CD4-positive, alpha-beta T cell (primary cell): ENCODE results near the gene FGD5. TPM values are rescaled to one million over a fixed set of nuclear protein-coding genes. Genes with fewer than 3 reads are reported as not detected.

Experiments
- ATAC-seq: fragments of 200-7000 bp; cut with Tn5 transposase; one replicate; pipeline ENCODE4 v1.10.0; 2022; ENCODE audit warnings: mild to moderate bottlenecking; ENCODE audit not compliant: poor library complexity
- CTCF ChIA-PET: fragments of 350-600 bp; sonication (Branson Sonifier 250); formaldehyde crosslinking; loops from one replicate; lab custom pipeline; 2021; ENCODE audit warnings: antibody characterized with exemption, inconsistent platforms; lab: Charles Lee
- POLR2A ChIA-PET: fragments of 350-600 bp; sonication (Branson Sonifier 250); formaldehyde crosslinking; loops from one replicate; lab custom pipeline; 2021; ENCODE audit warnings: antibody characterized with exemption, inconsistent platforms; lab: Charles Lee
- DNase-seq, 14 experiments: peaks; one replicate each; pipeline ENCODE4 v3.0.0-alpha.2; 2013 to 2020; ENCODE audit warnings: mixed read lengths in 2 of 14
- H3K27ac ChIP-seq, 2 donors: one replicate each; pipeline versions ENCODE4 v1.5.1 to v1.7.0; 2013; ENCODE audit warnings: low read length in 2 of 2, low read depth in 1 of 2, mild to moderate bottlenecking in 1 of 2
- H3K27me3 ChIP-seq, 2 experiments: 1 replicate in 1 of 2; 2 replicates in 1 of 2; pipeline versions ENCODE4 v1.6.1 to v1.7.0; 2013; ENCODE audit warnings: low read length in 2 of 2, control low read depth in 1 of 2, mild to moderate bottlenecking in 1 of 2, moderate library complexity in 1 of 2; ENCODE audit not compliant: insufficient read depth in 2 of 2, control insufficient read depth in 1 of 2
- H3K36me3 ChIP-seq: one replicate; pipeline ENCODE4 v1.6.1; 2013; ENCODE audit warnings: low read length, control low read depth; ENCODE audit not compliant: insufficient read depth
- H3K4me1 ChIP-seq: one replicate; pipeline ENCODE4 v1.6.1; 2013; ENCODE audit warnings: low read length, control low read depth; ENCODE audit not compliant: insufficient read depth
- H3K4me3 ChIP-seq: one replicate; pipeline ENCODE4 v1.5.1; 2013; ENCODE audit warnings: mild to moderate bottlenecking, low read length, moderate library complexity
- H3K9me3 ChIP-seq, 2 experiments: 1 replicate in 1 of 2; 2 replicates in 1 of 2; pipeline versions ENCODE4 v1.6.1 to v1.7.0; 2013; ENCODE audit warnings: low read length in 2 of 2, mild to moderate bottlenecking in 2 of 2, control low read depth in 1 of 2, moderate library complexity in 1 of 2; ENCODE audit not compliant: control insufficient read depth in 1 of 2, insufficient read depth in 1 of 2
- H3K27ac Mint-ChIP-seq: one replicate; pipeline ENCODE4 v1.8.0; 2020; ENCODE audit warnings: mixed read lengths
- H3K27me3 Mint-ChIP-seq: one replicate; pipeline ENCODE4 v1.8.0; 2021; ENCODE audit warnings: mixed read lengths
- H3K36me3 Mint-ChIP-seq: one replicate; pipeline ENCODE4 v1.8.0; 2021; ENCODE audit warnings: low read depth, mixed read lengths
- H3K4me1 Mint-ChIP-seq: one replicate; pipeline ENCODE4 v1.8.0; 2021; ENCODE audit warnings: low read depth, mixed read lengths
- H3K4me3 Mint-ChIP-seq: one replicate; pipeline ENCODE4 v1.8.0; 2020; ENCODE audit warnings: mild to moderate bottlenecking, mixed read lengths
- H3K9me3 Mint-ChIP-seq: one replicate; pipeline ENCODE4 v1.8.0; 2020; ENCODE audit warnings: mixed read lengths
- CTCF ChIP-seq: fragments of 200-600 bp; IDR thresholded peaks from one replicate; pipeline ENCODE4 v1.8.0; 2022; ENCODE audit warnings: antibody characterized with exemption, mild to moderate bottlenecking
- intact Hi-C, 2 experiments: fragments of 100-400 bp; cut with DNase I in 1 of 2; cut with micrococcal nuclease in 1 of 2; formaldehyde crosslinking; loops; one replicate each; pipeline versions ENCODE4 v1.15.1 to v1.9.0; 2023 to 2025; cut with DNase I, micrococcal nuclease
- total RNA-seq, 174 experiments: library from RNA in 2 of 174; stranded (reverse) in 2 of 174; gene quantifications; one replicate each; pipeline ENCODE4 v1.2.3 and lab custom pipeline; 2021 to 2026

The FGD5 gene
- total RNA-seq, 2 experiments from 2014 or later: not detected

GRCh38 chr3:14884665-14885064 is 65.9 kb downstream of the FGD5 start:
- H3K36me3 Mint-ChIP-seq: no peaks in the 10 kb centered on the region
- POLR2A ChIA-PET: interaction anchor here (1.5 to 2.7 kb wide), 2 partner anchors 86 to 234 kb away, joined by 3 to 11 read pairs; partner anchors contain the start of gene CCDC174
- Histone ChIP-seq H3K9me3 (no peaks in the 10 kb centered on the region), H3K27ac (no peak overlapping the region), H3K27me3 (no peaks in the 10 kb centered on the region), H3K36me3 (no peaks in the 10 kb centered on the region), H3K4me1 (peaks cover 61% of the 10 kb centered on the region), H3K4me3 (peak overlapping the region; percentile 16)
- H3K9me3 Mint-ChIP-seq: no peaks in the 10 kb centered on the region
- intact Hi-C loops: no loop called here
- H3K4me3 Mint-ChIP-seq: peak overlapping the region; percentile 12
- H3K4me1 Mint-ChIP-seq: peaks cover 64% of the 10 kb centered on the region
- CTCF ChIA-PET: no interaction called here
- H3K27me3 Mint-ChIP-seq: no peaks in the 10 kb centered on the region
- no peak for TF ChIP-seq CTCF
- peak; percentile 38 for ATAC-seq
- H3K27ac Mint-ChIP-seq: peak overlapping the region; percentile 62
- peak in 10 of 14 experiments; percentile 10 to 71 (median 38) for DNase-seq

GRCh38 chr3:14885307-14885706 is 66.5 kb downstream of the FGD5 start:
- Mint-ChIP-seq H3K36me3 (no peaks in the 10 kb centered on the region), H3K9me3 (no peaks in the 10 kb centered on the region), H3K27ac (peak overlapping the region; percentile 62), H3K4me3 (peak overlapping the region; percentile 12), H3K4me1 (peaks cover 65% of the 10 kb centered on the region), H3K27me3 (no peaks in the 10 kb centered on the region)
- no peaks in the 10 kb centered on the region for H3K27me3 ChIP-seq
- H3K4me3 ChIP-seq: peak overlapping the region; percentile 16
- H3K9me3 ChIP-seq: no peaks in the 10 kb centered on the region
- no peaks in the 10 kb centered on the region for H3K36me3 ChIP-seq
- CTCF ChIA-PET: no interaction called here
- peak in 10 of 14 experiments; percentile 10 to 61 (median 28) for DNase-seq
- no peak overlapping the region for H3K27ac ChIP-seq
- ATAC-seq: no peak
- POLR2A ChIA-PET: interaction anchor here (1.1 to 2.7 kb wide), 3 partner anchors 87 to 234 kb away, joined by 3 to 11 read pairs (median 3); partner anchors contain the start of genes CCDC174 and RBSN
- no peak for TF ChIP-seq CTCF
- H3K4me1 ChIP-seq: peaks cover 62% of the 10 kb centered on the region
- intact Hi-C loops: no loop called here

GRCh38 chr3:14886101-14886500 is 67.3 kb downstream of the FGD5 start:
- Histone ChIP-seq H3K27me3 (no peaks in the 10 kb centered on the region), H3K4me1 (peaks cover 62% of the 10 kb centered on the region), H3K36me3 (no peaks in the 10 kb centered on the region), H3K4me3 (no peak overlapping the region), H3K9me3 (no peaks in the 10 kb centered on the region), H3K27ac (no peak overlapping the region)
- ATAC-seq (no peak), DNase-seq (no peak)
- Mint-ChIP-seq H3K4me1 (peaks cover 63% of the 10 kb centered on the region), H3K27me3 (no peaks in the 10 kb centered on the region), H3K27ac (peak overlapping the region; percentile 62), H3K9me3 (no peaks in the 10 kb centered on the region), H3K4me3 (no peak overlapping the region), H3K36me3 (no peaks in the 10 kb centered on the region)
- TF ChIP-seq CTCF: no peak
- ChIA-PET POLR2A (interaction anchor here (1.1 to 2.7 kb wide), 4 partner anchors 88 to 235 kb away, joined by 3 to 11 read pairs (median 3); partner anchors contain the start of genes CCDC174 and RBSN), CTCF (no interaction called here)
- intact Hi-C loops: no loop called here
